GM19238 (cell line): ENCODE measurements around the gene C20orf144.
"Not testable (repeated sequence)": the region's sequence is repeated elsewhere in the genome, so short reads cannot be mapped to it uniquely, and the experiment has no call there.

Source experiments
- DNase-seq: peaks from one replicate; pipeline ENCODE4 v3.0.0; 2011; ENCODE audit warnings: low spot score; ENCODE audit not compliant: insufficient read length

Gene C20orf144

DNA sequence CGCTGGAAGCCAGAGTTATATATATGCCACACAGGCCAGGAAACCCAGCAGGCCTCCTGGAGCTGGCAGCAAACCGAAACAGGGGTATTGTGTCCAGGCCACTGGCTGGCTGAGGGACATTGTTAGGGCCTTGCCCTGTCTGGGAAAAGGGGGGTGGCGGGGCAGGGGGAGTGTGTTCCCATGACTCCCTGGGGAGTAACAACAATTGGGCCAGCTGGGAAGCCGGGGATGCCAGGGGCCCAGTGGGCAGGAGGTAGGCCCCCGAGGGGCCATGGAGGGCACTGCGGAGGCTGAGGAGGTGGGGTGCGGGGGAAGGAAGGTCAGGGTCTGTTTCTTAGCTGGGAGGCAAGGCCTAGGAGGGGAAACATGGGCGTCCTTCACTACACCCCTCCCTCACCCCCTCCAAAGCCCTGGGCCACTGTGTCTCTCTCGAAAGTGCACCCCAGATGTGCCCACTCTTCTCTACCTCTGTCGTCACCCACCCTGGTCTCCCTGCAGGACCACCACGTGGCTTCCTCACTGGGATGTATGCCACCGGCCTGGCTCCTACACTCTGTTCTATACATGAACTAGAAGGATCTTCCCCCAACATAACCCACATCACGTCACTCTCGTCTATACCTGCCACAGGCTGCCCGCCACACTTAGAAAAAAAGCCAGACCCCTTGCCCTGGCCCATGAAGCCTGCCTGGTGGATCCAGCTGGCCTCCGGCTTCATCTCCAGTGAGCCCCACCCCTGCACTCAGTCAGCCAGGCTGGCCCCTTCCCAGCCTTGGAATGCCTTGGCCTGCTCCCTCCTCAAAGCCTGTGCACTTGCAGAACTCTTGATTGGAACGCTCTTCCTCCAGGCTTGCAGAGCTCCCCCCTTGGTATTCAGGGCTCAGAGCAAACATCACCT lies 31.9 kb downstream of the C20orf144 start:
- no peak for DNase-seq

DNA sequence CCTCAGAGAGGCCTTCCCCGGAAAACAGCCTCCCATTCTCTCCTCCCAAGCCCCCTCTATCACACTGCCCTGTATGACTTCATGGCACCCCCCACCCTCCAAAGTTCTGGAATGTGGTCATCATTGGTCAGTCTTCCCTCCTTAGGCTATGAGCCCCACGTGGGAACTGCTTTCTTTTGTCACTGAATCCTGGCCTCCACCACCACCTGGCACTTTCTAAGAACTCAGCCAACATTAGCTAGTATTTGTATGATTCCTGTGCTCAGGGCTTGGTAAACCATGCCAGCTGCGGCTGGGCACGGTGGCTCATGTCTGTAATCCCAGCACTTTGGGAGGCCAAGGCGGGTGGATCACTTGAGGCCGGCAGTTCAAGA lies 32.5 kb downstream of the C20orf144 start:
- DNase-seq = no peak

DNA sequence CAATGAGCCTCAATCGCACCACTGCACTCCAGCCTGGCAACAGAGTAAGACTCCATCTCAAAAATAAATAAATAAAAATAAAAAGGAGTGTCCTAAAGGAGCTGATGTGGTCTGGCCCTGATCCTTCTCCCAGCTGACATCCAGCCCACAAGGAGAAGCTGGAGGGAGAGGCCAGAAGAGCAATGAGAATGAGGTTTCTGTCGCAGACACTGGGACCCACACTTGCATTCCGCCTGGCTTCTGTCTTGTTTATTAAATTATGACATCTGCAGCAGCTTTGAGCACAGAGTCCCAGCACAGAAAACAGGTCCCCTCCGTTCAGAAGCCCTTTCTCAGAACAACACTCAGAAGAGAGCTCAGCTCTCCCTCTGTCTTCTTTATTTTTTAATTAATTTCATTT lies 34.3 kb downstream of the C20orf144 start:
- no peak for DNase-seq

DNA sequence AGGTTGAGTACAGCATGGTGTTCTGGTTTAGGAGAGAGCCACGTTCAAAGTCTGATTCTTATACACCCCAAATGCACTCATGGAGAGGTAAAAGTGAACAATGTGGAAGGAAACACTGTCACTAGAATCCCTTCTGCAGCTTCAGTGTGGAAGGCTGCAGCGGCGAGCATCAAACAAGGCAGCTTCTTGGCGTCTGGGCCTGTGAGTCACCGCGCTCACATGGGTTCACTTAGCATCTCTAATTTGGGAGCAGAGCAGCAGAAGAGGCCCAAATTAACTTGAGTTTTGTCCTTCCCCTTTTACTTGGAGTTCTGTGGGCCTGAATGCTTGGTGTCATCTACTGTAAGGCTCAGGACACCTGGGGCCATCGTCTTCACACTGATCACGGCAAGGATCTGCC lies 35.0 kb downstream of the C20orf144 start:
- no peak for DNase-seq

DNA sequence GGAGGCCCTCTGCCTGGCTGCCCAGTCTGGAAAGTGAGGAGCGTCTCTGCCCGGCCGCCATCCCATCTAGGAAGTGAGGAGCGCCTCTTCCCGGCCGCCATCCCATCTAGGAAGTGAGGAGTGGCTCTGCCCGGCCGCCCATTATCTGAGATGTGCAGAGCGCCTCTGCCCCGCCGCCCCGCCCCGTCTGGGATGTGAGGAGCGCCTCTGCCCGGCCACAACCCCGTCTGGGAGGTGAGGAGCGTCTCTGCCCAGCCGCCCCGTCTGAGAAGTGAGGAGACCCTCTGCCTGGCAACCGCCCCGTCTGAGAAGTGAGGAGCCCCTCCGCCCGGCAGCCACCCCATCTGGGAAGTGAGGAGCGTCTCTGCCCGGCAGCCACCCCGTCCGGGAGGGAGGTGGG lies 36.8 kb downstream of the C20orf144 start:
- not testable (repeated sequence) for DNase-seq

DNA sequence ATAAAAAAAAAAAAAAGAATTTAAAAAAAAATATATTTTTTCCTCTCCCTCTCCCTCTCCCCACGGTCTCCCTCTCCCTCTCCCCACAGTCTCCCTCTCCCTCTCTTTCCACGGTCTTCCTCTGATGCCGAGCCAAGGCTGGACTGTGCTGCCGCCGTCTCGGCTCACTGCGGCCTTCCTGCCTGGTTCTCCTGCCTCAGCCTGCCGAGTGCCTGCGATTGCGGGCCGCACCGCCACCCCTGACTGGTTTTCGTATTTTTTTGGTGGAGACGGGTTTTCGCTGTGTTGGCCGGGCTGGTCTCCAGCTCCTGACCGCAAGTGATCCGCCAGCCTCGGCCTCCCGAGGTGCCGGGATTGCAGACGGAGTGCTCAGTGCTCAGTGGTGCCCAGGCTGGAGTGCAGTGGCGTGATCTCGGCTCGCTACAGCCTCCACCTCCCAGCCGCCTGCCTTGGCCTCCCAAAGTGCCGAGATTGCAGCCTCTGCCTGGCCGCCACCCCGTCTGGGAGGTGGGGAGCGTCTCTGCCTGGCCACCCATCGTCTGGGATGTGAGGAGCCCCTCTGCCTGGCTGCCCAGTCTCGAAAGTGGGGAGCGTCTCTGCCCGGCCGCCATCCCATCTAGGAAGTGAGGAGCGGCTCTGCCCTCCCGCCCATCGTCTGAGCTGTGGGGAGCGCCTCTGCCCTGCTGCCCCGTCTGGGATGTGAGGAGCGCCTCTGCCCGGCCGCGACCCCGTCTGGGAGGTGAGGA lies 38.7 kb downstream of the C20orf144 start:
- DNase-seq = not testable (repeated sequence)

DNA sequence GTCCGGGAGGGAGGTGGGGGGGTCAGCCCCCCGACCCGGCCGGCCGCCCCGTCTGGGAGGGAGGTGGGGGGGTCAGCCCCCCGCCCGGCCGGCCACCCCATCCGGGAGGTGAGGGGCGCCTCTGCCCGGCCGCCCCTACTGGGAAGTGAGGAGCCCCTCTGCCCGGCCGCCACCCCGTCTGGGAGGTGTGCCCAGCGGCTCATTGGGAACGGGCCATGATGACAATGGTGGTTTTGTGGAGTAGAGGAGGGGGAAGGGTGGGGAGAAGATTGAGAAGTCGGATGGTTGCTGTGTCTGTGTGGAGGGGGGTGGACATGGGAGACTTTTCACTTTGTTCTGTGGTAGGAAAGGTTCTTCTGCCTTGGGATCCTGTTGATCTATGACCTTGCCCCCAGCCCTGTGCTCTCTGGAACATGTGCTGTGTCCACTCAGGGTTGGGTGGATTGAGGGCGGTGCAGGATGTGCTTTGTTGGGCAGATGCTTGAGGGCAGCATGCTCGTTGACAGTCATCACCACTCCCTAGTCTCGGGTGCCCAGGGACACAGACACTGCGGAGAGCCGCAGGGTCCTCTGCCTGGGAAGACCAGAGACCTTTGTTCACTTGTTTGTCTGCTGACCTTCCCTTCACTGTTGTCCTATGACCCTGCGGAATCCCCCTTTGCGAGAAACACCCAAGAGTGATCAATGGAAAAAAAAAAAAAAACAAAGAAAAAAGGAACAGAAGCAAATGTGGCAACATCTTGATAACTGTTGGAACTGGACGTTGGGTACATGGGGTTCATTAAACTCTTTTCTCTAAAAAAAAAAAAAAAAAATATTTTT lies 39.7 kb downstream of the C20orf144 start:
- no peak for DNase-seq

DNA sequence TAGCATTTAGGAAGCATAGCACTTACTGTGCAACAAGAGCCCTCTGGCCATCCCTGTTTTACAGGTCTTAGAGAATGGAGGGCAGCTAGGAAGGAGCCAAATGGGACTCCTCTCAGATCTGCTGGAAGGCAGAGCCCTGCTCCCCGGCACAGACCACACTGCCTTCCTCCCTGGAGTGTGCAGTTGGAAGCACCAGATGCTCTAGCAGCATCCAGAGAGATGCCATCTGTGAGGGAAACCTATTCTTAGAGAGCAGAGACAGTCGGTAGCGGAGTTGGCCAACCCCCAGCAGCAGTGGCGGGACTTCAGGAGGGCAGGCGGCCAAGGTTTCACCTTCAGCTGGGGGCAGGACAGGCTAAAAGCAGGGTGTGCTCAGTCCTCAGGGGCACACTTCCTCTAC lies 40.7 kb downstream of the C20orf144 start:
- no peak for DNase-seq

DNA sequence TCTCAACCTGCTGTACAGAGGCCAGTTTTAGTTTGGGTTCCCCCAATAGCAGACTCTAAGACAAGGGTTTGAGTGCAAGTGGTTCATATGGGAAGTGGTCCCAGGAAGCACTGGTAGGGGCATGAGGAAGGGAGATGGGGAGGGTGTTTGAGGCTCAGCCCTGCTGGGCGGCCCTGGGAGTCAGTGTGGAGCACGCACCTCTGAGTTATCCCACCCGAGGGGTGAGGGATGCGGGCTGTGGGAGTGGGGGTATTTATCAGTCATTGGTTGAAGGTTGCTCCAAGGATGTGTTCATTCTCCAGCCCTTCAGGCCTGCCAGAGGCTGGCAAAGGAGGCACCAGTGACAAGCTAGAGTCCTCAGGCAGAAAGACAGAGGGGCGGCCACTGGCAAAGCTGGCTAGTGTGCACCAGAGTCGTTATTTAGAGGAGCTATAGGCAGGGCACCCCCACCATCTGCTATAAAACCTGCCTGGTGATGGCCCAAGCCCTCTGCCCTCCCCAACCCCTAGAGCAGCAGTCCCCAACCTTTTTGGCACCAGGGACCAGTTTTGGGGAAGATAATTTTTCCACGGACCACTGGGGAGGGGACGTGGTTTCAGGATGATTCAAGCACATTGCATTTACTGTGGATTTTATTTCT lies 41.5 kb downstream of the C20orf144 start:
- DNase-seq = no peak

DNA sequence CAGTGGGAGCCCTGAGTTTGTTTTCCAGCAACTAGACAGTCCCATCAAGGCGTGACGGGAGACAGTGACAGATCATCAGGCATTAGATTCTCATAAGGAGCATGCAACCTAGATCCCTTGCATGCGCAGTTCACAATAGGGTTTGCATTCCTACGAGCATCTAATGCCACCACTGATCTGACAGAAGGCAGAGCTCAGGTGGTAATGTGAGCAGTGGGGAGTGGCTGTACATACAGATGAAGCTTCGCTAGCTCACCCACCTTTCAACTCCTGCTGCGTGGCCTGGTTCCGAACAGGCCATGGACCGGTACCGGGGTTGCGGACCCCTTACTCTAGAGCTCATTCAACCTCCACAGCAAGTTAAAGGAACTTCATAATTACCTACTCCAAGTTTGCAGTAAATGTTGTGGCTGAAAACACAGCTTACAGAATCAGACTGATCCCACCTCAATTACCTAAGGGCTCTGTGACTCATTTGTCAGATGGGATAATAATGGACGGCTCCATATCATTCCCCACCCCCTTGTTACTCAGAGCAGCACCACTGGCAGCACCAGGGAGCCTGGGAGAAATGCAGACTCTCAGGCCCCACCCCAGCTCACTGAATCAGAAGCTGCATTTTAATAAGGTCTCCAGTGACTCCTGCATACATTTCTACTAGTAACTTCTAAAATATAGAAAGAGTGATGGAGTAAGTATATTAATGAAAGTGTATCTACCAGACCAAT lies 42.2 kb downstream of the C20orf144 start:
- DNase-seq = no peak

DNA sequence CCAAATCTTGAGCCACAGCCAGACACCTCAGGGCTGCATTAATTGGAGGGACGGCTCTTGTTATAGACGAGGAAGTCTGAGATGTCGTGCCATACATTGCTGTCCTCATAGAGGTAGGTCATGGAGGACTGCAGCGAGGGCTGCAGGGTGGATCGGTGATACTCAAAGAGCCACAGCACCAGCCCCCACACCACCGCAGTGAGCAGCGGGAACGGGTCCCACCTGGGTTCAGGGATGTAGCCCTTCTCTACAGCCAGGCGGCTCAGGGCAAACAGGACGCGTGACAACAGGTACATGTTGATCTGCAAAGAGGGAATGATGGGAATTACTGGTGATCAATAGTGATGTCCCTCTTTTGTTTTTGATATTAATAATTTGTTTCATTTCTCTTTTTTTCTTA lies 45.5 kb downstream of the C20orf144 start:
- no peak for DNase-seq

DNA sequence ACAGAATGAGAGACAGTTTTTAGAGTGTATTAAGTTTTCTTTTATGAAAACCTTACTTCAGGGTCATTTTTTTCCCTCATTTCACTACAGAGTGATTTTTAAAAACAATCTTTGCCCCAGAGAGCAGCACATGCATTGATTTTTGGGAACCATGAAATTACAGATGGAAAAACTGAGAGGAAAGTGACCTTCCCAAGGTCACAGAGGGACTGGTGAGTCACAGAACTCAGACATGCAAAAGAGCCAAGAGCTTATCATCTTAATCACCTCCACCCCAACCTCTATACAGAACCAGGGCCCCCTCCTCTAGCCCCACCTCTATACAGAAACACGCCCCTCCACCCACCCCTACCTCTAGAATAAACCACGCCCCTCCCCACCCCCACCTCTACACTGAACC lies 47.3 kb downstream of the C20orf144 start:
- DNase-seq = no peak

DNA sequence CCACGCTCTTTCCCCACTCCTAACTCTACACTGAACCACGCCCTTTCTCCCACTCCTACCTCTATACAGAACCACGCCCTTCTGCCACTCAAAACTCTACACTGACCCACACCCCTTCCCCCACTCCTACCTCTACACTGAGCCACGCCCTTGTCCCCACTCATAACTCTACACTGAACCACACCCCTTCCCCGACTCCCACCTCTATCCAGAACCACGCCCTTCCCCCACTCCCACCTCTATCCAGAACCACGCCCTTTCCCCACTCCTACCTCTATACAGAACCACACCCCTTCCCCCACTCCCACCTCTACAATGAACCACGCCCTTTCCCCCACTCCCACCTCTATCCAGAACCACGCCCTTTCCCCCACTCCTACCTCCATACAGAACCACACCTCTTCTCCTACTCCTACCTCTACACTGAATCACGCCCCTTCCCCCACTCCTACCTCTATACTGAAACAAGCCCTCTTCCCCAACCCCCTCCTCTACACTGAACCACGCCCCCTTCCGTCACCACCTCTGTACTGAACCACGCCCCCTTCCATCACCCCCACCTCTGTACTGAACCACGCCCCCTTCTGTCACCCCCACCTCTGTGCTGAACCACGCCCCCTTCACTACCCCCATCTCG lies 47.9 kb downstream of the C20orf144 start:
- DNase-seq = no peak

DNA sequence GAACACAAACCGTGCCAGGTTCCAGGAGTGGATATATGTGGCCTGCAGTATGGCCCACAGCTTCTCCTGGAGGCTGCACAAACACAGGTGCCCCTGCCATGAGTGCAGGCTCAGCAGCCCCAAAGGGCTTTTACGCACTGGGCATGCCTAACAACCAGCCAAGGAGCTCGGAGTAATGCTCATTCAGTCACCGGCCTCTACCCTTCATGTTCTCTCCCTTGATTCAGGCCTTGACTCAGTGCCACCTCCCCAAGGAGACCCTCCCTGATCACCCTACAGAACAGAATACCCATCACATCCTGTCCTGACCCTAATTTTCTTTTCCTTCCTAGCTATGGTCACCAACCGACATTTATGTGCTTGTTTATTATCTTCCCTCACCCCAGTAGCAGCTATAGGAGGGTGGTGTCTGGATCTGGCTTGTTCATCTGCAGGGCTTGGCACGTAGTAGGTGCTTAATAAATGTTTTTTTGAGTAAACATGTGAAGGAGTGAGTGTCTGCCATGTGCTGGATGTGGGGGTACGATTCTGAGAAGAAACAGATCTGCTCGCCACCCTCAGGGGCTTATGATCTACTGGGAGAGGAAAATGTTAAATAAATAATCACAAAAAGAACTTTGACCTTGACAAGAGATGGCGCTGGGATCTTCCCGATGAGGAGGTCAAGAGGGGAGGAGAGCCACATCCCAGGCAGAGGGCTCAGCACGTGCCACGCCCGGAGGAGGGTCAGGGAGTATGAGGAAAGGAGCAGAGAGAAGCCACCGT lies 48.7 kb downstream of the C20orf144 start:
- no peak for DNase-seq

DNA sequence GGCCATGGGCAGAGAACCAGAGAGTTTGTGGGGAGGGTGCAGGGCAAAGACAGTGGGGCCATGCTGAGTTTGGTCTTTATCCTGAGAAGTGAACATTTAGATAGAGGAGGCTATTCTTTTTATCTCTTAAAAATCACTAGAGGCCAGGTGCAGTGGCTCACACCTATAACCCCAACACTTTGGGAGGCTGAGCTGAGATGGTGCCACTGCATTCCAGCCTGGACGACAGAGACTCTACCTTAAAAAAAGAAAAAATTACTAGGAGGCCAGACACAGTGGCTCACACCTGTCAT lies 49.3 kb downstream of the C20orf144 start:
- no peak for DNase-seq
